Stimulated activated CD4-positive, alpha-beta T cell treated with anti-CD3 and anti-CD28 coated beads, Interleukin-12 subunit alpha, Interleukin-12 subunit beta, amount 100 ng/mL, for 48 hours (primary cell): ENCODE data around the gene CCNG2.

Experiments used
- DNase-seq, 3 donors: peaks; one replicate each; pipeline ENCODE4 v3.0.0-alpha.2; 2020; ENCODE audit warnings: low read depth in 2 of 3, low spot score in 1 of 3

Gene CCNG2

DNA sequence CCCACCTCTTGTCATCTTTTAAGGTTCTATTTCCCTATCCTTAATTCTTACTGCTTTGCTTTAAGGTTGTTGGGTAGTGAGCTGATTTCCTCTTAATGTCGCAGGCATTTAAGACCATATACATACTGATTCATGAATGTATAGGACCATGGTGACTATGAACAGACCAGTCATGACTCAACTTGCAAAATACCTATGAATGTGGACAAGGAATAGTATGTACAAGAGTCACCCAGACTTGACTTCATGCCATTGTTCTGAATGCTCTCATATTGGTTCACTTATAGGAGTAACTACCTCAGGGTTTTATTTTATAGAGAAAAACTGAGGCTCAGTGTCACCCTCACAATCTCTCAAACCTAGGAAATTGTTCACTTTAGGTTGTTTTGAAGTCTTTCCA lies 44.3 kb downstream of the CCNG2 start:
- DNase-seq: no peak

DNA sequence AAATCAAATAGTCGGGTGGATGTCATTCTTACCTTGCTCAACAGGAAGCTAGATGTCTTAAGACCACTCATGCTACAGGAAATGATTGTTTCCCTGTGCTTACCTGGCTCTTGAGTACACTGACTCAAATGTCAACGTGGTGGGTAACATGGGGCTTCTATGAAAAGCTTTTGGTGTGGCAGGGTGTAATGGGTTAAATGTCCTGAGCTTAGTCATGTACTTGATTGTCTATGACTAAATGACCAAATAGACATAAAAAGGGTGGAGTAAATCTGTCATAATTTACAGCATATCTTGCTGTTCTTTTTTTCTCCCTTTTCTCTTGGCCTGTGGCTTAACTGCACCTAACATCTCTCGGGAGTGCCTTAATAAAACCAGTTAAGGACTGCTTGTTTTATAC lies 44.9 kb downstream of the CCNG2 start:
- no peak for DNase-seq

DNA sequence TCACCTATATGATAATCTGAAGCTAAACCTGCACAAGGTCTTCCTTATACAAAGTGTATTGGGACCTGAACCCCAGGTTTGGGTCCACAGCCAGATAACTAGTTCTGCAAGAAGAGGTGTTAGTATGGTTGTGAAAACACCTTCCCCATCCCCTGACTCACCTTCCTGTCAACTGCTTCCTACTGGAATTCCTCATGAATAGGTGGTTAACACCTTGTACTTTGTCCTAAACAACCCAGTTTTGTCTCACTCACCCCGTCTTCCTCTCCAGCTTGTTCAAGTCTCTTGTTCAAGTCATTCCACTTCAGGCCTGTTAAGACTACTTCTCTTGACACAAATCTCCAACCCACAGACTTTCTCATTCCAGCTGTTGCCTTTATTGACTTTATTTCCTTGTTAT lies 45.5 kb downstream of the CCNG2 start:
- DNase-seq: no peak

DNA sequence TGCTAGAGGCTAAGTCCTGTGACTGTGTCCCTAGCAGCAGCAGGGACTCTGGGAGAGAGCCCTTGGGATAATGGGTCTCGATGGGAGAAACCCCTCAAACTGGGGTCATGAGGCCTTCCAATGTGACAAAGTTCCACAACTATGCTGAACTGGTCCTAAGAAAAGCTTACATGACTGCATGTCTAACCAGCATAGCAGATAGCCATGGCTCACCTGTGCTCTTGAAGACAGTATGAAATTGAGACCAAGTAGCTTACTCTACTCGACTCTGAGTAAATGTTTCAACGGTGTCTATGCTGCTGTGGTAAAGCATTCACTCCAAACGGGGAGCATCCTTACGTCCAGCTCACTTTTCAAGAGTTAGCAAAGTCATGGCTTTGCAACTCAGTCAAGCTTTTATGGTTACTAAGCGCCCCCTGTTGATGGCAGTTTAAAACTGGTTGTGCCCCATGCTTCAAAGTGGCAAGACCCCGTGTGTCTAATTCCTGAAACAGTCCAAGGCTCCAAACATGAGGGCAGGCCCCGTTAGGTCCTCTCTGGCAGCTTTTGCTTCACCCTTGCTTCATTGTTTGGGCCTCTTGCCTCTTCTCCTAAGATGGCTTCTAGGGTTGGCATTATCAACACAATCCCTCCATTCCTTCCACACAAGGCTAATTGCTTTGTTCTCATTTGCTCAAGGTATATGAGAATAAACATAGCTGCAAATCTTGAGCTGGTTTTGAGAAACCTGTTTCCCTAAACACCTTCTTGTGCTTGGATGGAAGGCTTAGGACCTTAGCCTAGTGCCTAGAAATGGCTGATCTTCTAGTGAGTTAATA lies 46.6 kb downstream of the CCNG2 start:
- peak; percentile 15 to 69 (median 40) for DNase-seq

DNA sequence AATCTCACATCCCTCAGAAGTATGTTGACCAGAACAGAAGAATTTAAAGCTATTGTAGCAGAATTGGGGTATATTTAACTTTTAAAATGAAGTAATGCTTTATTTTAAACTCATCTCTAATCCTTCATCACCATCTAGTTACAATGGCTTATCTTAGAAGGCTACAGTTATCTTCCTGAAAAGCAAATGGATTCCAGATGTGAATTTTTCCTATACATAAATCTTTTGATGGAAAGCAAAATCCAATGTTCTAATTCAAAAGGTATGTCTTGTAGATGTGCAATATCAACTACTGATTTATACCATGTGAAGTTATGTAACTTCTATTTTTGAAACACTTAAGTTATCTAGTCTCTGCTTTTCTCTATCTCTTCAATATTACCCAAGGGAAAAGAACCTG lies 47.6 kb downstream of the CCNG2 start:
- DNase-seq: no peak

DNA sequence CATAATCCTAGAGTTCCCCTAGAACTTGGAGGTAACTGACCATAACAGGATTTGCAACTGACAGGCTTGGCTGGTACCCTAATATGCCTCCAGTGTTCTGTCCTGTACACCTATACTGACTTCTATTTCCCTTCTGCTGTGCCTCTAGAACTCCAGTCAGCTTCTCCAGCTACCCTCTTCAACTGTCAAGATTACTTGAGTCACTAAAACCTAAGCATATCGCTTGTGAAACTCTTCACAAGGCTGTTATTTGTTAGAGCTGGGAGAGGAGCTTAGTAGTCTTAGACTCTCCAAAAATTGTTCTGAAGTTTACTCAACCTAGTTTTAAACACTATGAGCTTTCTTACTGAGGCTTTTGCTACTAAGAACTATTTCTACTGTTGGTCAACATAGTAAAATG lies 52.0 kb downstream of the CCNG2 start:
- DNase-seq: no peak

DNA sequence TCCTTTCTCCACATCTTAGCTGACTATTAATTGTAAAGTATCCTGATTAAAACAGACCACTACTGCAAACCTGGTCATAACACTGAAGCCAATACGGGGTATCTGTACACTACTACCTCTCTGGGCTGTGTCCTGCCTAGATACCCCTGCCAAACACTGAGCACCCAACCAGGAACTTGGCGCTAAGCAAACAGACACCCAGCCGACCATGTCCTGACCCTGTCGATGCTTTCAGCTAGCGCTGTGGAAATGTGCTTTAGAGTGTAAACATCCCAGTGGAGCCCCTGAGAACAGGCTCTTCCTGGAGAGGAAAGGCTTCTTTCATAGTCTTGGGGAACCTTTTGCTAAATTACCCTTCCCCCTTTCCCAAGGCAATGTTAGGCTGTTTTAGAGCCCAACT lies 52.9 kb downstream of the CCNG2 start:
- no peak for DNase-seq

DNA sequence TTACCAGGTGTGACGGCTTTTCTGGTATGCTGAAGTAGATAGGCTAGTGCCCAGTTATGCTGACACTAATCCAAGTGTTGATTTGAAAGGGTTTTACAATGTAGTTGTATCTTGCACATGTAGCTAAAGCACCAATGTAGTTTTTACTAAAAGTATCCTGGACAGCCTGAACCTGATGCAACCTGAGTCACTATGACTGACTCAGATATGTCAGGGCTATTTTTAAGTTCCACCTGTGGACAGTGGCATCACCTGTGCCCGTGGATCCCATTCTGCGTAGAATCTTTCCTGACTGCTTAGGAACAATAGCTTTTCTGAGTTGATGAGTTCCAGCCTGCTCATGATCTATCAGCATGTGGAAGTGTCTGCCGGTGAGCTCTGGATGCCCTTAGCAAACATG lies 58.1 kb downstream of the CCNG2 start:
- DNase-seq: no peak

DNA sequence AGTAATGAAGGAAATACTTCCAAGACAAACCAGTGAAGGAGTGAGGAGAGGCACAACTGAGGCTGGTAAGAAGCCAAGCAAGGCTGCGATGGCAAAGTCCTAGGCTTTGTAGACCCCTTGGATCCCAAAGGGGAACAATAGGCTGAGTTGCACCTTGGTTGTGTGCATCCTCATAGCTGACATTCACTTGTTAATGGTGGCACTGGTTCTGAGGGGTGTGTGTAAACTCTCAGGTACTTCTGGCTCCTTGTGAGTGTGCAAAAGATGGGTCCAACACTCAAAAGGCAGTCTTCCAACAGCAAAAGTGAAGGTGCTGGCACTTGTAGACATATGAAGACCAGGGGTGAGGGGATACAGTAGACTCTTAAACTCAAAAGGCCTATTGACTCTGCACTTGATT lies 60.5 kb downstream of the CCNG2 start:
- DNase-seq: no peak

DNA sequence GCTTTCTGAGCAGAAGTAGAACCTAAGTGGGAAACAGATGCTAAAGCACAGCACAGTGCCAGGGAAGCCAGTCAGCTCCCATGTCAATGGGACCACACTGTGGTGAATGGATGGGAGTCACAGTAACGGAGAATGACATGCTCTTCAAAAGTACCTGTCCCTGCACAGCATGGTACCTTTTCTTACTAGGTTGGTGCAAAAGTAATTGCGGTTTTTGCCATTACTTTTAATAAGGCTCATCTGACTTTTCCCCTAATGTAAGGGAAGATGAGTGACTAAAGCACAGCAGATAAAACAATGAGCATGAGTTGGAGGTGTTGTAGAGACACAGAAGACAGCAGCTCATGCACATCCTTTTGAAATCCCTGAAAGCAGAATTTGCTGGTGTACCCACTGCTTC lies 62.3 kb downstream of the CCNG2 start:
- DNase-seq: no peak
